OCI-LY1 (cell line): ENCODE results near the gene ERGIC1.

Experiments used
- EZH2 ChIP-seq: fragments of 200-600 bp; sonication (generic), shearing (Covaris generic); IDR thresholded peaks from 2 replicates; pipeline ENCODE4 v1.8.0; 2017; ENCODE audit warnings: borderline replicate concordance, mixed run types, mild to moderate bottlenecking, antibody characterized with exemption, low read length, moderate library complexity, mixed read lengths
- TF ChIP-seq, protein P1 (sequence below): fragments of 200-600 bp; sonication (generic), shearing (Covaris generic); IDR thresholded peaks from 2 replicates; pipeline ENCODE4 v1.5.1; 2017; ENCODE audit warnings: mild to moderate bottlenecking, antibody characterized with exemption, low read length, moderate library complexity, mixed read lengths

DNA sequence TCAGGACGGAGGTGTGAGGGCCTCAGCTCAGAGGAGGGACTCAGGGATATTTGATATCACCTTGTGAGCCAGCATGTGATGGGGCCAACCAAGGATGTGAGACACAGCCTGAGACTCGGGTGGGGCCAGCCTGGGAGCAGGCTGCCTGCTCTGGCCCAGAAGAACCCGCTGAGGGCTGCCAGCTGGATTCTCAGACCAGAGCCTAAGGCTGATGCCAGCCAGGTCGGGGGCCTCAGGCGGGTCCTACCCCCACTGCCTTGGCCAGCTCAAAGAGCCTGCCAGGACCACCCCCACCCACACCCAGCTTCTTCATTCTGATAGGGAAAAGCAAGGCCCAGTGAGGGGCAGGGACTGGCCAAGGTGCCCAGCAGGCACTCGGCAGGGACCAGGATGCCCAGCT lies 42.8 kb upstream of the ERGIC1 start:
- TF ChIP-seq, protein P1, sequence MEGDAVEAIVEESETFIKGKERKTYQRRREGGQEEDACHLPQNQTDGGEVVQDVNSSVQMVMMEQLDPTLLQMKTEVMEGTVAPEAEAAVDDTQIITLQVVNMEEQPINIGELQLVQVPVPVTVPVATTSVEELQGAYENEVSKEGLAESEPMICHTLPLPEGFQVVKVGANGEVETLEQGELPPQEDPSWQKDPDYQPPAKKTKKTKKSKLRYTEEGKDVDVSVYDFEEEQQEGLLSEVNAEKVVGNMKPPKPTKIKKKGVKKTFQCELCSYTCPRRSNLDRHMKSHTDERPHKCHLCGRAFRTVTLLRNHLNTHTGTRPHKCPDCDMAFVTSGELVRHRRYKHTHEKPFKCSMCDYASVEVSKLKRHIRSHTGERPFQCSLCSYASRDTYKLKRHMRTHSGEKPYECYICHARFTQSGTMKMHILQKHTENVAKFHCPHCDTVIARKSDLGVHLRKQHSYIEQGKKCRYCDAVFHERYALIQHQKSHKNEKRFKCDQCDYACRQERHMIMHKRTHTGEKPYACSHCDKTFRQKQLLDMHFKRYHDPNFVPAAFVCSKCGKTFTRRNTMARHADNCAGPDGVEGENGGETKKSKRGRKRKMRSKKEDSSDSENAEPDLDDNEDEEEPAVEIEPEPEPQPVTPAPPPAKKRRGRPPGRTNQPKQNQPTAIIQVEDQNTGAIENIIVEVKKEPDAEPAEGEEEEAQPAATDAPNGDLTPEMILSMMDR: no peak
- TF ChIP-seq EZH2: no peak
